GM23338 (cell line): ENCODE results near the gene ADAMTS1. TPM values are rescaled to one million over a fixed set of nuclear protein-coding genes. Genes with fewer than 3 reads are reported as not detected.

ENCODE experiments used
- ATAC-seq: fragments of 200-7000 bp; cut with Tn5 transposase; 3 replicates; pipeline ENCODE4 v1.9.1; 2020
- DNase-seq: peaks from one replicate; pipeline ENCODE4 v3.0.0-alpha.2; 2015; ENCODE audit warnings: low spot score
- H2AFZ ChIP-seq: fragments of 200-600 bp; sonication (generic); 2 replicates; pipeline ENCODE4 v1.8.0; 2016; ENCODE audit warnings: antibody characterized with exemption, mild to moderate bottlenecking, moderate library complexity
- H3F3A ChIP-seq: fragments of 200-600 bp; sonication (generic); replicated peaks from 2 replicates; pipeline ENCODE4 v1.8.0; 2017; ENCODE audit warnings: antibody characterized with exemption, mixed run types, low read depth
- H3K27ac ChIP-seq: fragments of 200-600 bp; sonication (generic); 2 replicates; pipeline ENCODE4 v1.6.1; 2016; ENCODE audit warnings: low read depth
- H3K27me3 ChIP-seq: fragments of 200-600 bp; sonication (generic); 2 replicates; pipeline ENCODE4 v1.8.0; 2016; ENCODE audit warnings: mild to moderate bottlenecking, mixed run types, moderate library complexity; ENCODE audit not compliant: insufficient read depth
- H3K36me3 ChIP-seq: fragments of 200-600 bp; sonication (generic); 2 replicates; pipeline ENCODE4 v1.8.0; 2016; ENCODE audit warnings: mild to moderate bottlenecking; ENCODE audit not compliant: insufficient read depth
- H3K4me1 ChIP-seq: fragments of 200-600 bp; sonication (generic); 2 replicates; pipeline ENCODE4 v1.8.0; 2016; ENCODE audit warnings: mild to moderate bottlenecking, moderate library complexity; ENCODE audit not compliant: insufficient read depth
- H3K4me2 ChIP-seq: fragments of 200-600 bp; sonication (generic); 2 replicates; pipeline ENCODE4 v1.7.1; 2017; ENCODE audit warnings: mixed run types
- H3K4me3 ChIP-seq: fragments of 200-600 bp; sonication (generic); 2 replicates; pipeline ENCODE4 v1.6.1; 2016; ENCODE audit warnings: mixed run types
- H3K79me2 ChIP-seq: fragments of 200-600 bp; sonication (generic); replicated peaks from 2 replicates; pipeline ENCODE4 v1.8.0; 2017; ENCODE audit warnings: mild to moderate bottlenecking; ENCODE audit not compliant: insufficient read depth
- H3K9me2 ChIP-seq: fragments of 200-600 bp; sonication (generic); 2 replicates; pipeline ENCODE4 v1.8.0; 2017; ENCODE audit not compliant: insufficient read depth
- H4K20me1 ChIP-seq: fragments of 200-600 bp; sonication (generic); replicated peaks from 2 replicates; pipeline ENCODE4 v1.8.0; 2017; ENCODE audit warnings: mild to moderate bottlenecking; ENCODE audit not compliant: insufficient read depth
- H3K27ac Mint-ChIP-seq: 2 replicates; pipeline ENCODE4 v1.8.0; 2020; ENCODE audit warnings: inconsistent platforms, mild to moderate bottlenecking, moderate library complexity, mixed read lengths
- H3K27me3 Mint-ChIP-seq: 3 replicates; pipeline ENCODE4 v1.8.0; 2022; ENCODE audit warnings: low read depth, mild to moderate bottlenecking, moderate library complexity, mixed read lengths, inconsistent platforms; ENCODE audit not compliant: insufficient read depth, poor library complexity
- H3K36me3 Mint-ChIP-seq: 3 replicates; pipeline ENCODE4 v1.8.0; 2021; ENCODE audit warnings: low read depth, mild to moderate bottlenecking, inconsistent platforms, moderate library complexity, mixed read lengths
- H3K4me1 Mint-ChIP-seq: 3 replicates; pipeline ENCODE4 v1.8.0; 2020; ENCODE audit warnings: mild to moderate bottlenecking, inconsistent platforms, mixed read lengths
- H3K4me3 Mint-ChIP-seq: 3 replicates; pipeline ENCODE4 v1.8.0; 2021; ENCODE audit warnings: moderate library complexity, mild to moderate bottlenecking, inconsistent platforms, mixed read lengths
- H3K9me3 Mint-ChIP-seq: 3 replicates; pipeline ENCODE4 v1.8.0; 2020; ENCODE audit warnings: moderate library complexity, mild to moderate bottlenecking, inconsistent platforms, mixed read lengths
- CREB1 ChIP-seq: fragments of 250-450 bp; sonication (Bioruptor Pico); IDR thresholded peaks from 2 replicates; pipeline ENCODE4 v1.5.0; 2020; ENCODE audit warnings: low read depth, mild to moderate bottlenecking, moderate library complexity
- EZH2 ChIP-seq: fragments of 200-600 bp; sonication (generic); IDR thresholded peaks from one replicate; pipeline ENCODE4 v1.8.0; 2017; ENCODE audit warnings: antibody characterized with exemption, mild to moderate bottlenecking, low read depth; ENCODE audit not compliant: unreplicated experiment
- JUNB ChIP-seq: IDR thresholded peaks from one replicate; pipeline ENCODE4 v1.6.1; 2016; ENCODE audit warnings: antibody characterized with exemption; ENCODE audit not compliant: unreplicated experiment
- POLR2AphosphoS5 ChIP-seq: IDR thresholded peaks from 2 replicates; pipeline ENCODE4 v1.6.1; 2016; ENCODE audit warnings: antibody characterized with exemption, low read depth
- ZNF114 ChIP-seq: fragments of 250-450 bp; sonication (Bioruptor Pico); IDR thresholded peaks from 2 replicates; pipeline ENCODE4 v1.5.0; 2020; ENCODE audit warnings: mild to moderate bottlenecking, moderate library complexity
- polyA plus RNA-seq: library from polyadenylated mRNA; unstranded; fragments of >200 nt; fragmentation: Nextera tagmentation; extraction: Ambion mirVana; gene quantifications from 2 replicates; pipeline ENCODE4 v1.2.1, GENCODE V29; 2016
- total RNA-seq: library from RNA; depleted of rRNA; stranded (reverse); fragments of >200 nt; shearing (Covaris generic); gene quantifications from 2 replicates; pipeline ENCODE4 v1.2.3, GENCODE V29; 2014
- TF ChIP-seq, protein P1 (sequence below): IDR thresholded peaks from 2 replicates; pipeline ENCODE4 v1.6.1; 2016; ENCODE audit warnings: antibody characterized with exemption
- TF ChIP-seq, protein P2 (sequence below): fragments of 250-450 bp; sonication (Bioruptor Pico); IDR thresholded peaks from 2 replicates; pipeline ENCODE4 v1.5.0; 2020; ENCODE audit warnings: mild to moderate bottlenecking, moderate library complexity
- TF ChIP-seq, protein P3 (sequence below), 2 experiments: fragments of 200-600 bp in 1 of 2; sonication (generic) in 1 of 2; conservative IDR thresholded peaks; 2 replicates each; pipeline versions ENCODE4 v1.5.1 to v1.6.1; 2016 to 2017; ENCODE audit warnings: antibody characterized with exemption in 2 of 2, low read depth in 2 of 2, mild to moderate bottlenecking in 2 of 2, moderate library complexity in 1 of 2

Gene ADAMTS1
- total and polyA plus RNA-seq, 2 experiments from 2014 or later: 6.1 to 15.4 TPM

DNA sequence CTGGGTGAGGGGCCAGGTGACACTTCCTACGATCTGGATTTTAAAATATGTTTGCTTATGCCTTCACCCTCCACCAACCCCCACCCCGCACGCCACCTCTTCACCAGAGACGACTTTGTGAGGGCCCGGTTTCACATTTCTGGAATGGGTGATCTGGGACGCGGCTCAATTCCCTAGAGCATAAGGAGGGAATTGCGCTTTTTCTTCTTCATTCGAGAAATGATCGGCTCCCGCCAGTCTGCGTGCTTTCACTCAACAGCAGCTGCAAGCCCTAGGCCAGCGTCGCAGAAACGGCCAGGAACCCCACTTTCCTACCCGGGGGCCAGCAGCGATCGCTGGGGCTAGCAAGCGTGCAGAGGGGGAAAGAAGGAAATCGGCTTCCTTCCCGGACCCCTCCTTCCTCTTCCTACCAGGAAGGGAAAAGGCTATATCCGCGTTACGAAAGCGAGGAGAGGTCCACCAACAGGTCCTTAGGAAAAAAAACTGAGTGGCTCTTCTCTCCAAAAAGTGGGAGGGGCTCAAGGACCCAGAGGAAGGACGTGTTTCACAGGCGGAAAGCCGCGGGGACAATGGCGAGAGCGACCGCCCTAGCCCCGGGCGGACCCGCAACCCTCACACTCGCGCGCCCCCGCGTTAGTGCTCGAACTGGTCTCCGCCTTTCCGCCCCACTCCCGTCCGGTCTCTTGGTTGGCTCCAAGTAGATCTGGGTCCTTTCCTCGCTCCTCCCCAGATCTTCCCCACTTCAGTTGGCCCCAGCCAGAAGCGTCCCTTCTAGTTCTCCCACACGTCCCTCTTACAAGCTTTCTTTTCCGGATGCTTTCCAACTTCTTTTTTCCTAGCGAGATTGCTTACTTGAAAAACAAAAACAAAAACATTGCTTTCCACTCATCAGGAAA lies 1.1 kb upstream of the ADAMTS1 start:
- TF ChIP-seq ZNF114 (CRISPR knock-in tag) (no peak), JUNB (no peak), POLR2AphosphoS5 (peak; percentile 57), CREB1 (CRISPR knock-in tag) (no peak), EZH2 (peak; percentile 7)
- TF ChIP-seq, protein P1, sequence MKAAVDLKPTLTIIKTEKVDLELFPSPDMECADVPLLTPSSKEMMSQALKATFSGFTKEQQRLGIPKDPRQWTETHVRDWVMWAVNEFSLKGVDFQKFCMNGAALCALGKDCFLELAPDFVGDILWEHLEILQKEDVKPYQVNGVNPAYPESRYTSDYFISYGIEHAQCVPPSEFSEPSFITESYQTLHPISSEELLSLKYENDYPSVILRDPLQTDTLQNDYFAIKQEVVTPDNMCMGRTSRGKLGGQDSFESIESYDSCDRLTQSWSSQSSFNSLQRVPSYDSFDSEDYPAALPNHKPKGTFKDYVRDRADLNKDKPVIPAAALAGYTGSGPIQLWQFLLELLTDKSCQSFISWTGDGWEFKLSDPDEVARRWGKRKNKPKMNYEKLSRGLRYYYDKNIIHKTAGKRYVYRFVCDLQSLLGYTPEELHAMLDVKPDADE: no peak
- TF ChIP-seq, protein P2, sequence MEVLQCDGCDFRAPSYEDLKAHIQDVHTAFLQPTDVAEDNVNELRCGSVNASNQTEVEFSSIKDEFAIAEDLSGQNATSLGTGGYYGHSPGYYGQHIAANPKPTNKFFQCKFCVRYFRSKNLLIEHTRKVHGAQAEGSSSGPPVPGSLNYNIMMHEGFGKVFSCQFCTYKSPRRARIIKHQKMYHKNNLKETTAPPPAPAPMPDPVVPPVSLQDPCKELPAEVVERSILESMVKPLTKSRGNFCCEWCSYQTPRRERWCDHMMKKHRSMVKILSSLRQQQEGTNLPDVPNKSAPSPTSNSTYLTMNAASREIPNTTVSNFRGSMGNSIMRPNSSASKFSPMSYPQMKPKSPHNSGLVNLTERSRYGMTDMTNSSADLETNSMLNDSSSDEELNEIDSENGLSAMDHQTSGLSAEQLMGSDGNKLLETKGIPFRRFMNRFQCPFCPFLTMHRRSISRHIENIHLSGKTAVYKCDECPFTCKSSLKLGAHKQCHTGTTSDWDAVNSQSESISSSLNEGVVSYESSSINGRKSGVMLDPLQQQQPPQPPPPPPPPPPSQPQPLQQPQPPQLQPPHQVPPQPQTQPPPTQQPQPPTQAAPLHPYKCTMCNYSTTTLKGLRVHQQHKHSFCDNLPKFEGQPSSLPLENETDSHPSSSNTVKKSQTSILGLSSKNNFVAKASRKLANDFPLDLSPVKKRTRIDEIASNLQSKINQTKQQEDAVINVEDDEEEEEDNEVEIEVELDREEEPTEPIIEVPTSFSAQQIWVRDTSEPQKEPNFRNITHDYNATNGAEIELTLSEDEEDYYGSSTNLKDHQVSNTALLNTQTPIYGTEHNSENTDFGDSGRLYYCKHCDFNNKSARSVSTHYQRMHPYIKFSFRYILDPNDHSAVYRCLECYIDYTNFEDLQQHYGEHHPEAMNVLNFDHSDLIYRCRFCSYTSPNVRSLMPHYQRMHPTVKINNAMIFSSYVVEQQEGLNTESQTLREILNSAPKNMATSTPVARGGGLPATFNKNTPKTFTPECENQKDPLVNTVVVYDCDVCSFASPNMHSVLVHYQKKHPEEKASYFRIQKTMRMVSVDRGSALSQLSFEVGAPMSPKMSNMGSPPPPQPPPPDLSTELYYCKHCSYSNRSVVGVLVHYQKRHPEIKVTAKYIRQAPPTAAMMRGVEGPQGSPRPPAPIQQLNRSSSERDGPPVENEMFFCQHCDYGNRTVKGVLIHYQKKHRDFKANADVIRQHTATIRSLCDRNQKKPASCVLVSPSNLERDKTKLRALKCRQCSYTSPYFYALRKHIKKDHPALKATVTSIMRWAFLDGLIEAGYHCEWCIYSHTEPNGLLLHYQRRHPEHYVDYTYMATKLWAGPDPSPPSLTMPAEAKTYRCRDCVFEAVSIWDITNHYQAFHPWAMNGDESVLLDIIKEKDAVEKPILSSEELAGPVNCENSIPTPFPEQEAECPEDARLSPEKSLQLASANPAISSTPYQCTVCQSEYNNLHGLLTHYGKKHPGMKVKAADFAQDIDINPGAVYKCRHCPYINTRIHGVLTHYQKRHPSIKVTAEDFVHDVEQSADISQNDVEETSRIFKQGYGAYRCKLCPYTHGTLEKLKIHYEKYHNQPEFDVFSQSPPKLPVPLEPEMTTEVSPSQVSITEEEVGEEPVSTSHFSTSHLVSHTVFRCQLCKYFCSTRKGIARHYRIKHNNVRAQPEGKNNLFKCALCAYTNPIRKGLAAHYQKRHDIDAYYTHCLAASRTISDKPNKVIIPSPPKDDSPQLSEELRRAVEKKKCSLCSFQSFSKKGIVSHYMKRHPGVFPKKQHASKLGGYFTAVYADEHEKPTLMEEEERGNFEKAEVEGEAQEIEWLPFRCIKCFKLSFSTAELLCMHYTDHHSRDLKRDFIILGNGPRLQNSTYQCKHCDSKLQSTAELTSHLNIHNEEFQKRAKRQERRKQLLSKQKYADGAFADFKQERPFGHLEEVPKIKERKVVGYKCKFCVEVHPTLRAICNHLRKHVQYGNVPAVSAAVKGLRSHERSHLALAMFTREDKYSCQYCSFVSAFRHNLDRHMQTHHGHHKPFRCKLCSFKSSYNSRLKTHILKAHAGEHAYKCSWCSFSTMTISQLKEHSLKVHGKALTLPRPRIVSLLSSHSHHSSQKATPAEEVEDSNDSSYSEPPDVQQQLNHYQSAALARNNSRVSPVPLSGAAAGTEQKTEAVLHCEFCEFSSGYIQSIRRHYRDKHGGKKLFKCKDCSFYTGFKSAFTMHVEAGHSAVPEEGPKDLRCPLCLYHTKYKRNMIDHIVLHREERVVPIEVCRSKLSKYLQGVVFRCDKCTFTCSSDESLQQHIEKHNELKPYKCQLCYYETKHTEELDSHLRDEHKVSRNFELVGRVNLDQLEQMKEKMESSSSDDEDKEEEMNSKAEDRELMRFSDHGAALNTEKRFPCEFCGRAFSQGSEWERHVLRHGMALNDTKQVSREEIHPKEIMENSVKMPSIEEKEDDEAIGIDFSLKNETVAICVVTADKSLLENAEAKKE (CRISPR knock-in tag): peak; percentile 56; the same call in 1 of the 2 replicates
- TF ChIP-seq, protein P3, sequence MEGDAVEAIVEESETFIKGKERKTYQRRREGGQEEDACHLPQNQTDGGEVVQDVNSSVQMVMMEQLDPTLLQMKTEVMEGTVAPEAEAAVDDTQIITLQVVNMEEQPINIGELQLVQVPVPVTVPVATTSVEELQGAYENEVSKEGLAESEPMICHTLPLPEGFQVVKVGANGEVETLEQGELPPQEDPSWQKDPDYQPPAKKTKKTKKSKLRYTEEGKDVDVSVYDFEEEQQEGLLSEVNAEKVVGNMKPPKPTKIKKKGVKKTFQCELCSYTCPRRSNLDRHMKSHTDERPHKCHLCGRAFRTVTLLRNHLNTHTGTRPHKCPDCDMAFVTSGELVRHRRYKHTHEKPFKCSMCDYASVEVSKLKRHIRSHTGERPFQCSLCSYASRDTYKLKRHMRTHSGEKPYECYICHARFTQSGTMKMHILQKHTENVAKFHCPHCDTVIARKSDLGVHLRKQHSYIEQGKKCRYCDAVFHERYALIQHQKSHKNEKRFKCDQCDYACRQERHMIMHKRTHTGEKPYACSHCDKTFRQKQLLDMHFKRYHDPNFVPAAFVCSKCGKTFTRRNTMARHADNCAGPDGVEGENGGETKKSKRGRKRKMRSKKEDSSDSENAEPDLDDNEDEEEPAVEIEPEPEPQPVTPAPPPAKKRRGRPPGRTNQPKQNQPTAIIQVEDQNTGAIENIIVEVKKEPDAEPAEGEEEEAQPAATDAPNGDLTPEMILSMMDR (conservative IDR thresholded peaks at IDR 0.05; ENCODE audit: low read depth in 2 of 2): peak in 1 of 2 experiments; percentile 14; a peak in 1 of 4 replicates
- H3K4me3 Mint-ChIP-seq: peak overlapping the region; percentile 93
- H2AFZ ChIP-seq: peak overlapping the region; percentile 35
- peak overlapping the region; percentile 92 for H3K4me2 ChIP-seq
- no peaks in the 10 kb centered on the region for H4K20me1 ChIP-seq
- peaks cover 23% of the 10 kb centered on the region for H3K79me2 ChIP-seq
- peaks cover 20% of the 10 kb centered on the region for H3K4me1 ChIP-seq
- DNase-seq (peak; percentile 81), ATAC-seq (peak; percentile 17)
- no peaks in the 10 kb centered on the region for H3K9me2 ChIP-seq
- peaks cover 20% of the 10 kb centered on the region for H3K36me3 Mint-ChIP-seq
- H3K27ac ChIP-seq: 0 out of 2 replicates have a peak overlapping the region, but pooled peaks have one; percentile 28
- H3K27ac Mint-ChIP-seq: peak overlapping the region; percentile 78
- H3K4me3 ChIP-seq: peak overlapping the region; percentile 88
- H3K27me3 Mint-ChIP-seq: peaks cover 37% of the 10 kb centered on the region
- peaks cover 3% of the 10 kb centered on the region; the same call in 2 of the 3 replicates for H3K9me3 Mint-ChIP-seq
- H3K4me1 Mint-ChIP-seq: peaks cover 29% of the 10 kb centered on the region
- H3K27me3 ChIP-seq: peaks cover 39% of the 10 kb centered on the region
- no peaks in the 10 kb centered on the region for H3F3A ChIP-seq
- H3K36me3 ChIP-seq: peaks cover 7% of the 10 kb centered on the region; the same call in 1 of the 2 replicates
